GM12878 (cell line): ENCODE measurements around the gene ZNF280C. TPM values are rescaled to one million over a fixed set of nuclear protein-coding genes. Genes with fewer than 3 reads are reported as not detected.

Source experiments
- CREB1 ChIP-seq: IDR thresholded peaks from 2 replicates; pipeline ENCODE4 v1.6.1; 2012; ENCODE audit warnings: low read depth, mild to moderate bottlenecking, inconsistent platforms
- CREM ChIP-seq: IDR thresholded peaks from 2 replicates; pipeline ENCODE4 v1.6.1; 2014; ENCODE audit warnings: antibody characterized with exemption, low read depth
- CUX1 ChIP-seq: IDR thresholded peaks from 2 replicates; pipeline ENCODE4 v1.6.1; 2012; ENCODE audit warnings: improper control_type of control experiment, low read depth, low read length; ENCODE audit not compliant: insufficient replicate concordance
- IKZF1 ChIP-seq: fragments of 450-650 bp; conservative IDR thresholded peaks from 2 replicates; pipeline ENCODE4 v1.6.1; 2017; ENCODE audit warnings: antibody characterized with exemption, mild to moderate bottlenecking
- IRF4 ChIP-seq: IDR thresholded peaks from 2 replicates; pipeline ENCODE4 v1.6.1; 2011; ENCODE audit warnings: low read depth, low read length
- NFYB ChIP-seq: IDR thresholded peaks from 2 replicates; pipeline ENCODE4 v1.6.1; 2011; ENCODE audit warnings: low read depth, mild to moderate bottlenecking, low read length, improper control_type of control experiment, moderate library complexity; ENCODE audit not compliant: insufficient read depth
- NR2C2 ChIP-seq: IDR thresholded peaks from 2 replicates; pipeline ENCODE4 v1.6.1; 2011; ENCODE audit warnings: borderline replicate concordance, low read depth; ENCODE audit not compliant: control insufficient read depth, insufficient read length
- PKNOX1 ChIP-seq: fragments of 450-650 bp; IDR thresholded peaks from 2 replicates; pipeline ENCODE4 v1.6.1; 2016; ENCODE audit warnings: mild to moderate bottlenecking
- PML ChIP-seq: IDR thresholded peaks from 2 replicates; pipeline ENCODE4 v1.6.1; 2012; ENCODE audit warnings: low read length, inconsistent platforms
- POU2F2 ChIP-seq: IDR thresholded peaks from 3 replicates; pipeline ENCODE4 v1.6.1; 2011; ENCODE audit warnings: low read depth, mild to moderate bottlenecking, low read length, borderline replicate concordance
- SIN3A ChIP-seq: IDR thresholded peaks from 2 replicates; pipeline ENCODE4 v1.6.1; 2012; ENCODE audit warnings: low read depth, low read length, improper control_type of control experiment
- TCF12 ChIP-seq: IDR thresholded peaks from 2 replicates; pipeline ENCODE4 v1.6.1; 2011; ENCODE audit warnings: low read depth, mild to moderate bottlenecking, low read length
- USF2 ChIP-seq: IDR thresholded peaks from 2 replicates; pipeline ENCODE4 v1.6.1; 2011; ENCODE audit warnings: low read depth, low read length, improper control_type of control experiment, borderline replicate concordance
- ZNF592 ChIP-seq: fragments of 450-650 bp; IDR thresholded peaks from 2 replicates; pipeline ENCODE4 v1.6.1; 2017; ENCODE audit warnings: mild to moderate bottlenecking, moderate library complexity
- polyA plus RNA-seq, 11 experiments: library from polyadenylated mRNA; depleted of rRNA in 4 of 11; unstranded in 6 of 11; stranded (reverse) in 5 of 11; fragments of >200 nt; fragmentation: Nextera tagmentation in 4 of 11; fragmentation: Illumina TruSeq in 1 of 11; extraction: Ambion mirVana in 4 of 11; extraction: Trizol in 1 of 11; gene quantifications; 1 replicate in 1 of 11; 2 replicates in 10 of 11; pipeline versions ENCODE4 v1.2.1 to v1.2.3, GENCODE V29; 2011 to 2016; ENCODE audit warnings: inconsistent platforms in 2 of 11, missing spikeins in 2 of 11, low read depth in 1 of 11
- total RNA-seq, 4 experiments: library from RNA; depleted of rRNA in 3 of 4; stranded (reverse); fragments of >200 nt in 3 of 4; fragmentation: Illumina TruSeq in 1 of 4; extraction: Trizol in 1 of 4; gene quantifications; 2 replicates each; pipeline versions ENCODE4 v1.2.1 to v1.2.3, GENCODE V29; 2013 to 2021

Gene ZNF280C
- total and polyA plus RNA-seq, 10 of the 15 experiments (the other 5 are each of a cell fraction or from before 2014, with no cell fraction given), result 0.82 to 8.8 (median 5.7) TPM

- TF ChIP-seq SIN3A (peak; percentile 51; the same call in 1 of the 2 replicates), NR2C2 (no peak), ZNF592 (no peak), POU2F2 (0 out of 3 replicates have a peak, but pooled peaks have one; percentile 13), CUX1 (no peak), CREM (0 out of 2 replicates have a peak, but pooled peaks have one; percentile 32), TCF12 (0 out of 2 replicates have a peak, but pooled peaks have one; percentile 2), PML (no peak), IRF4 (no peak), NFYB (no peak), PKNOX1 (peak; percentile 92), USF2 (no peak), CREB1 (peak; percentile 32; the same call in 1 of the 2 replicates), IKZF1 (peak; percentile 23; the same call in 1 of the 2 replicates)
Measured at GRCh38 chrX:130173190-130173895, 95.4 kb downstream of the ZNF280C start (continued).
